H1 (cell line): ENCODE data around the gene PRR7. TPM values are rescaled to one million over a fixed set of nuclear protein-coding genes. Genes with fewer than 3 reads are reported as not detected.

ENCODE experiments used
- CTCF ChIA-PET: fragments of 300-600 bp; sonication (Branson Sonifier 250); formaldehyde crosslinking; loops from one replicate; lab custom pipeline; 2021; ENCODE audit not compliant: partially characterized antibody; lab: Charles Lee
- POLR2A ChIA-PET: fragments of 300-600 bp; sonication (Branson Sonifier 250); formaldehyde crosslinking; loops from one replicate; lab custom pipeline; 2021; ENCODE audit warnings: inconsistent platforms; ENCODE audit not compliant: partially characterized antibody; lab: Charles Lee
- DNase-seq, 2 experiments: peaks; one replicate each; pipeline versions ENCODE4 v3.0.0 to v3.0.0-alpha.2; 2010 to 2022; ENCODE audit warnings: low spot score in 2 of 2, low read depth in 1 of 2, mixed read lengths in 1 of 2
- FAIRE-seq: peaks from 2 replicates; lab custom pipeline; 2011; peaks lifted over from hg19 to GRCh38; lab: Jason Lieb, UNC
- H2AFZ ChIP-seq: 2 replicates; pipeline ENCODE4 v1.8.1; 2012; ENCODE audit warnings: low read length, inconsistent platforms
- H2AK5ac ChIP-seq: 2 replicates; pipeline ENCODE4 v1.6.1; 2013; ENCODE audit warnings: low read depth, low read length
- H2BK120ac ChIP-seq: replicated peaks from 2 replicates; pipeline ENCODE3; 2013; ENCODE audit warnings: low read depth, low read length, inconsistent platforms
- H2BK12ac ChIP-seq: 2 replicates; pipeline ENCODE4 v1.6.1; 2013; ENCODE audit warnings: low read depth, low read length
- H2BK15ac ChIP-seq: 2 replicates; pipeline ENCODE4 v1.6.1; 2013; ENCODE audit warnings: low read length
- H2BK20ac ChIP-seq: 2 replicates; pipeline ENCODE4 v1.6.1; 2013; ENCODE audit warnings: low read length
- H2BK5ac ChIP-seq: 2 replicates; pipeline ENCODE4 v1.6.1; 2013; ENCODE audit warnings: low read depth, low read length
- H3K14ac ChIP-seq: 2 replicates; pipeline ENCODE4 v1.6.1; 2013; ENCODE audit warnings: inconsistent platforms; ENCODE audit not compliant: insufficient read length
- H3K18ac ChIP-seq: 2 replicates; pipeline ENCODE4 v1.6.1; 2013; ENCODE audit warnings: low read length; ENCODE audit errors: extremely low read depth
- H3K23ac ChIP-seq: 2 replicates; pipeline ENCODE4 v1.6.1; 2013; ENCODE audit warnings: inconsistent platforms; ENCODE audit not compliant: insufficient read length
- H3K23me2 ChIP-seq: 2 replicates; pipeline ENCODE4 v1.6.1; 2013; ENCODE audit warnings: low read depth, low read length
- H3K27ac ChIP-seq: 2 replicates; pipeline ENCODE4 v1.6.1; 2011; ENCODE audit warnings: low read depth, low read length, inconsistent platforms
- H3K27me3 ChIP-seq, 4 experiments: replicated peaks in 1 of 4; 1 replicate in 1 of 4; 2 replicates in 3 of 4; pipeline versions ENCODE4 v1.6.1 to v1.8.1; 2011 to 2013; ENCODE audit warnings: low read length in 3 of 4, mild to moderate bottlenecking in 3 of 4, inconsistent platforms in 2 of 4, mixed read lengths in 2 of 4, moderate library complexity in 1 of 4; ENCODE audit not compliant: control insufficient read depth in 3 of 4, insufficient read depth in 3 of 4; ENCODE audit errors: extremely low read depth in 1 of 4
- H3K36me3 ChIP-seq, 4 experiments: 2 replicates each; pipeline versions ENCODE4 v1.6.1 to v1.8.1; 2011 to 2013; ENCODE audit warnings: mild to moderate bottlenecking in 4 of 4, low read length in 3 of 4, moderate library complexity in 2 of 4, control low read depth in 1 of 4, inconsistent platforms in 1 of 4; ENCODE audit not compliant: insufficient read depth in 4 of 4, control insufficient read depth in 2 of 4
- H3K4ac ChIP-seq: replicated peaks from 2 replicates; pipeline ENCODE3; 2013; ENCODE audit warnings: low read length, low read depth, mixed read lengths, inconsistent platforms; ENCODE audit not compliant: insufficient read length
- H3K4me1 ChIP-seq, 4 experiments: replicated peaks in 1 of 4; 1 replicate in 1 of 4; 2 replicates in 3 of 4; pipeline versions ENCODE4 v1.6.1 to v1.8.1; 2011 to 2013; ENCODE audit warnings: low read length in 3 of 4, inconsistent platforms in 2 of 4, mixed read lengths in 1 of 4; ENCODE audit not compliant: insufficient read depth in 4 of 4, control insufficient read depth in 3 of 4
- H3K4me2 ChIP-seq, 2 experiments: 2 replicates each; pipeline versions ENCODE4 v1.6.1 to v1.8.1; 2011 to 2013; ENCODE audit warnings: low read depth in 2 of 2, low read length in 2 of 2, control low read depth in 1 of 2, inconsistent platforms in 1 of 2, mild to moderate bottlenecking in 1 of 2; ENCODE audit not compliant: insufficient read depth in 1 of 2
- H3K4me3 ChIP-seq, 4 experiments: fragments of 200-600, 300-600 bp in 1 of 4; sonication (generic), shearing (Covaris generic), sonication (Bioruptor Twin) in 1 of 4; 2 replicates each; pipeline versions ENCODE4 v1.5.1 to v1.8.1; 2011 to 2016; ENCODE audit warnings: low read length in 4 of 4, low read depth in 3 of 4, control low read depth in 2 of 4, inconsistent platforms in 2 of 4, mild to moderate bottlenecking in 2 of 4, mixed read lengths in 1 of 4, moderate library complexity in 1 of 4; ENCODE audit not compliant: insufficient read depth in 2 of 4; ENCODE audit errors: extremely low read depth in 1 of 4
- H3K56ac ChIP-seq: replicated peaks from 2 replicates; pipeline ENCODE3; 2013; ENCODE audit warnings: low read depth, mild to moderate bottlenecking, mixed read lengths, low read length, inconsistent platforms; ENCODE audit not compliant: insufficient read length
- H3K79me1 ChIP-seq: 2 replicates; pipeline ENCODE4 v1.6.1; 2013; ENCODE audit warnings: low read depth, low read length, control low read depth
- H3K79me2 ChIP-seq, 2 experiments: 2 replicates each; pipeline versions ENCODE4 v1.6.1 to v1.8.1; 2012 to 2013; ENCODE audit warnings: low read length in 2 of 2, mild to moderate bottlenecking in 2 of 2, inconsistent platforms in 1 of 2; ENCODE audit not compliant: insufficient read depth in 2 of 2, control insufficient read depth in 1 of 2
- H3K9ac ChIP-seq, 4 experiments: replicated peaks in 1 of 4; 1 replicate in 1 of 4; 2 replicates in 3 of 4; pipeline versions ENCODE4 v1.6.1 to v1.8.1; 2011 to 2013; ENCODE audit warnings: low read depth in 3 of 4, low read length in 3 of 4, control low read depth in 2 of 4, mild to moderate bottlenecking in 2 of 4, moderate library complexity in 2 of 4, inconsistent platforms in 1 of 4; ENCODE audit errors: extremely low read depth in 1 of 4
- H3K9me3 ChIP-seq, 2 experiments: 2 replicates each; pipeline versions ENCODE4 v1.6.1 to v1.8.1; 2012 to 2013; ENCODE audit warnings: mild to moderate bottlenecking in 2 of 2, moderate library complexity in 2 of 2, control low read depth in 1 of 2, inconsistent platforms in 1 of 2, low read depth in 1 of 2, low read length in 1 of 2, mixed read lengths in 1 of 2; ENCODE audit not compliant: insufficient read depth in 2 of 2
- H4K20me1 ChIP-seq, 2 experiments: replicated peaks in 1 of 2; 2 replicates each; pipeline versions ENCODE3 to v1.8.1; 2011 to 2013; ENCODE audit warnings: inconsistent platforms in 2 of 2, low read length in 2 of 2, mild to moderate bottlenecking in 1 of 2; ENCODE audit not compliant: insufficient read depth in 2 of 2, control insufficient read depth in 1 of 2
- H4K5ac ChIP-seq: 2 replicates; pipeline ENCODE4 v1.6.1; 2013; ENCODE audit warnings: low read length, low read depth, mixed read lengths, inconsistent platforms; ENCODE audit not compliant: insufficient read length
- H4K8ac ChIP-seq: 2 replicates; pipeline ENCODE4 v1.8.0; 2013; ENCODE audit warnings: mild to moderate bottlenecking, moderate library complexity, low read length, inconsistent platforms; ENCODE audit not compliant: insufficient read depth; ENCODE audit errors: extremely low read depth
- H4K91ac ChIP-seq: replicated peaks from 2 replicates; pipeline ENCODE3; 2013; ENCODE audit warnings: low read length, mixed read lengths, inconsistent platforms; ENCODE audit not compliant: insufficient read length
- CEBPB ChIP-seq: IDR thresholded peaks from 2 replicates; pipeline ENCODE4 v1.6.1; 2012; ENCODE audit warnings: low read depth, low read length
- E2F6 ChIP-seq: IDR thresholded peaks from 2 replicates; pipeline ENCODE4 v1.6.1; 2012; ENCODE audit warnings: inconsistent platforms
- EP300 ChIP-seq, 2 experiments: IDR thresholded peaks; 1 replicate in 1 of 2; 2 replicates in 1 of 2; pipeline ENCODE4 v1.6.1; 2011 to 2012; ENCODE audit warnings: low read depth in 2 of 2, low read length in 2 of 2, mild to moderate bottlenecking in 2 of 2, borderline replicate concordance in 1 of 2, inconsistent platforms in 1 of 2, moderate library complexity in 1 of 2
- KDM1A ChIP-seq: fragments of 200-600, 300-600 bp; sonication (generic); IDR thresholded peaks from 2 replicates; pipeline ENCODE4 v1.7.1; 2016; ENCODE audit warnings: mild to moderate bottlenecking, low read length, borderline replicate concordance
- MAX ChIP-seq: IDR thresholded peaks from 2 replicates; pipeline ENCODE4 v1.6.1; 2012; ENCODE audit warnings: inconsistent platforms
- POLR2AphosphoS5 ChIP-seq: IDR thresholded peaks from 2 replicates; pipeline ENCODE4 v1.6.1; 2011; ENCODE audit warnings: low read depth, low read length
- TCF12 ChIP-seq: IDR thresholded peaks from 2 replicates; pipeline ENCODE4 v1.6.1; 2011; ENCODE audit warnings: low read depth, mild to moderate bottlenecking, low read length
- YY1 ChIP-seq: IDR thresholded peaks from 2 replicates; pipeline ENCODE4 v1.6.1; 2011; ENCODE audit warnings: low read depth, mild to moderate bottlenecking, low read length
- WGBS, 2 experiments: shearing (Covaris generic) in 1 of 2; methylation state at CpG; one replicate each; pipeline versions ENCODE4 v1.1.6 to v1.1.7; 2013 to 2015; ENCODE audit warnings: low lambda C conversion rate in 2 of 2, mixed read lengths in 2 of 2, inconsistent platforms in 1 of 2, low coverage in 1 of 2, missing lambda C conversion rate in 1 of 2; ENCODE audit not compliant: insufficient replicate concordance in 2 of 2, insufficient coverage in 1 of 2, insufficient read length in 1 of 2; ENCODE audit errors: extremely low coverage in 1 of 2, missing lambda C conversion rate in 1 of 2; 5-methylcytosine and 5-hydroxymethylcytosine counted together
- polyA plus RNA-seq, 7 experiments: library from polyadenylated mRNA; depleted of rRNA in 3 of 7; stranded (reverse) in 5 of 7; unstranded in 2 of 7; fragments of >200 nt in 5 of 7; fragments of 200-250 nt in 2 of 7; gene quantifications; 1 replicate in 5 of 7; 2 replicates in 1 of 7; 4 replicates in 1 of 7; pipeline versions ENCODE4 v1.2.1 to v1.2.3, GENCODE V29; 2011 to 2013; ENCODE audit warnings: missing spikeins in 2 of 7, mixed read lengths in 2 of 7
- total RNA-seq: library from RNA; stranded (reverse); fragmentation: NEBNext Ultra II Directional; extraction: Animal tissue kit (Norgen Biotek cat#: 25700); gene quantifications from 2 replicates; pipeline ENCODE4 v1.2.1, GENCODE V29; 2021

The PRR7 gene
- total and polyA plus RNA-seq, 2 of the 8 experiments (the other 6 are each of a cell fraction or from before 2014, with no cell fraction given), result 8.0 to 11.8 TPM

DNA sequence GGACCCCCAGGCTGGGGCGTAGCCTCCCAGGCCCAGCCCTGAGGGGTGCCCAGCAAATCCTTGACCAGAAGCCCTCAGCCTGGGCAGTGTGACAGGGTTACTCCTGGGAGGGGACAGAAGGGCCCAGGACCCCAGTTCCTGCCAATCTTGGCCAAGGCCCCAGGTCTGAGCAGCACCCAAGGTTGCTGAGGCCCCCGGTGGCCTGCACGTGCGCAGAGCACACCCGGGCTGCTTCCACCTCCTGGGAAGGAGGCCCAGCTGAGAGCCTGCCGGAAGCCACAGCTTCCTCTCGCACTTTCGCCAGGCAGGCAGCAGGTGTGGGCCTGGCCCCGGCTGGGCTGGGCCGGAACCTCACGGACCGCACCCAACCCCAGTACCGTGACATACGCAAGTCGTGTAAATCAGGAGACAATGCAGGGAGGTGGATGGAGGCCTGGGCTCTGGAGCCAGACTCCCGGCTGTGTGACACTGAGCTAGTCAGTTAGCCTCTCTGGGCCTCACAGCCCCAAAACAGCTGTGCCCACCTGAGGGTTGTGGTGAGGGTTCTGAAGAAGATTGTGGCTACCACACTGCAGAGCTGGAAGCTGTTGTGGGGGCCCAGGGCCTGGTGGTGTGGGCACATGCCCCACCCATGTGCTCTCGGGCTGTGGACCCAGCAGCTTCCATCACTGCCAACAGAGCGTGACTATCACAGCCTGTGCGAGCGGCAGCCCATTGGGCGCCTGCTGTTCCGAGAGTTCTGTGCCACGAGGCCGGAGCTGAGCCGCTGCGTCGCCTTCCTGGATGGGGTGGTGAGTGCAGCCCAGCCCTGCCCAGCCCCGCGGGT lies 15.1 kb upstream of the PRR7 start:
- Histone ChIP-seq H3K4me3 (no peak overlapping the region), H3K27me3 (no peaks in the 10 kb centered on the region), H2BK120ac (no peak overlapping the region), H3K4me2 (no peak overlapping the region), H3K9me3 (no peaks in the 10 kb centered on the region), H3K14ac (no peak overlapping the region), H2BK5ac (no peak overlapping the region), H3K23ac (no peak overlapping the region), H2BK20ac (no peak overlapping the region), H3K36me3 (peaks cover 7 to 41% (median 28%) of the 10 kb centered on the region in 4 experiments; a peak in 6 of 8 replicates), H2AK5ac (no peak overlapping the region), H4K5ac (no peak overlapping the region), H3K79me2 (peaks cover 0 to 26% of the 10 kb centered on the region in 2 experiments; a peak in 2 of 4 replicates), H3K27ac (no peak overlapping the region), H3K23me2 (peaks cover 4% of the 10 kb centered on the region; the same call in 1 of the 2 replicates), H3K79me1 (peaks cover 16% of the 10 kb centered on the region), H4K91ac (no peak overlapping the region), H2AFZ (no peak overlapping the region), H3K4ac (no peak overlapping the region), H3K9ac (no peak overlapping the region), H2BK12ac (no peak overlapping the region), H3K56ac (no peak overlapping the region), H3K18ac (no peak overlapping the region), H4K8ac (no peak overlapping the region), H3K4me1 (peaks cover 0 to 14% (median 9%) of the 10 kb centered on the region in 4 experiments; a peak in 5 of 7 replicates), H4K20me1 (peaks cover 15 to 26% of the 10 kb centered on the region in 2 experiments), H2BK15ac (no peak overlapping the region)
- CTCF ChIA-PET, result interaction anchor here (1.4 to 5.9 kb wide), 9 partner anchors 10 to 61 kb away, joined by 3 to 34 read pairs (median 8); no protein-coding TSS in a partner anchor
- 94% methylated on average over 27 of the region's 29 CpGs; no CpG with 5 or more reads in 1 of the 2 experiments for WGBS, 2 experiments
- TF ChIP-seq EP300 (IDR thresholded peaks at IDR 0.05; ENCODE audit: borderline replicate concordance in 1 of 2, low read depth in 2 of 2, low read length in 2 of 2), result no peak
- no peak for TF ChIP-seq TCF12
- no peak for TF ChIP-seq YY1
- TF ChIP-seq POLR2AphosphoS5, result peak; percentile 10; the same call in 1 of the 2 replicates
- TF ChIP-seq CEBPB, result no peak
- TF ChIP-seq E2F6, result no peak
- no peak for TF ChIP-seq MAX
- no peak for TF ChIP-seq KDM1A
- POLR2A ChIA-PET, result interaction anchor here (0.6 to 24.2 kb wide), 5 partner anchors 13 to 51 kb away, joined by 3 to 460 read pairs (median 10); partner anchors contain the start of gene PRR7
- DNase-seq (no peak), FAIRE-seq (no peak)
